Measurements from ENCODE around the gene TLR5. TPM values are rescaled to one million over a fixed set of nuclear protein-coding genes. Genes with fewer than 3 reads are reported as not detected.

Gene TLR5
- total RNA-seq, 6 donors from 2014 or later = 4.1 to 30.4 (median 14.8) TPM

- ATAC-seq (ENCODE audit: low FRiP score in 2 of 2) (no peak), DNase-seq (peak in 1 of 2 donors; percentile 41)
- Histone ChIP-seq H3K27me3 (no peaks in the 10 kb centered on the region), H3K9me3 (no peaks in the 10 kb centered on the region), H3K4me1 (peaks cover 18 to 36% (median 33%) of the 10 kb centered on the region in 4 donors), H3K4me3 (peak overlapping the region in 3 of 4 donors; percentile 49 to 65 (median 58)), H3K27ac (peak overlapping the region; percentile 63 to 86 (median 75)), H3K36me3 (no peaks in the 10 kb centered on the region)
- WGBS, 2 donors = 88 to 92% methylated on average over 10 to 11 of the region's 11 CpGs
- TF ChIP-seq POLR2A (IDR thresholded peaks at IDR 0.05) (no peak), CTCF (IDR thresholded peaks at IDR 0.05) (no peak), POLR2AphosphoS5 (IDR thresholded peaks at IDR 0.05) (no peak), EP300 (IDR thresholded peaks at IDR 0.05) (no peak)
Observed at GRCh38 chr1:223142269-223142668, 779 bp downstream of the TLR5 start.

- 59 to 61% methylated on average over 10 of the region's 10 CpGs for WGBS, 2 donors
- Histone ChIP-seq H3K27ac (peak overlapping the region in 2 of 4 donors; percentile 42 to 52), H3K36me3 (no peaks in the 10 kb centered on the region), H3K9me3 (no peaks in the 10 kb centered on the region), H3K4me3 (peak overlapping the region in 1 of 4 donors; percentile 3), H3K27me3 (no peaks in the 10 kb centered on the region), H3K4me1 (peaks cover 25 to 49% (median 45%) of the 10 kb centered on the region in 4 donors)
- no peak for TF ChIP-seq CTCF (IDR thresholded peaks at IDR 0.05)
- no peak for TF ChIP-seq POLR2AphosphoS5 (IDR thresholded peaks at IDR 0.05)
- no peak for TF ChIP-seq EP300 (IDR thresholded peaks at IDR 0.05)
- no peak for TF ChIP-seq POLR2A (IDR thresholded peaks at IDR 0.05)
- DNase-seq = no peak
- no peak for ATAC-seq (ENCODE audit: low FRiP score in 2 of 2)
Observed at GRCh38 chr1:223140611-223141405, 2.2 kb downstream of the TLR5 start.

GRCh38 chr1:223137455-223138085 is 5.5 kb downstream of the TLR5 start:
- peaks cover 36 to 62% (median 59%) of the 10 kb centered on the region in 4 donors for H3K4me1 ChIP-seq
- no peaks in the 10 kb centered on the region for H3K27me3 ChIP-seq
- H3K36me3 ChIP-seq = no peaks in the 10 kb centered on the region
- WGBS, 2 donors = 76 to 88% methylated on average over 2 of the region's 2 CpGs
- no peaks in the 10 kb centered on the region for H3K9me3 ChIP-seq
- peak; percentile 36 to 59 for ATAC-seq (ENCODE audit: low FRiP score in 2 of 2)
- TF ChIP-seq CTCF (IDR thresholded peaks at IDR 0.05) (no peak), POLR2AphosphoS5 (IDR thresholded peaks at IDR 0.05) (peak; percentile 24 to 76), EP300 (IDR thresholded peaks at IDR 0.05) (peak in 2 of 4 donors; percentile 10 to 74), POLR2A (IDR thresholded peaks at IDR 0.05) (peak in 1 of 4 donors; percentile 14)
- DNase-seq = peak in 1 of 2 donors; percentile 61
- H3K4me3 ChIP-seq = no peak overlapping the region
- H3K27ac ChIP-seq = peak overlapping the region in 2 of 4 donors; percentile 83 to 86

- DNase-seq = no peak
- Histone ChIP-seq H3K9me3 (no peaks in the 10 kb centered on the region), H3K36me3 (no peaks in the 10 kb centered on the region), H3K4me1 (peaks cover 27 to 52% (median 47%) of the 10 kb centered on the region in 4 donors), H3K27ac (peak overlapping the region; percentile 28 to 86 (median 78)), H3K27me3 (no peaks in the 10 kb centered on the region), H3K4me3 (no peak overlapping the region)
- no peak for ATAC-seq (ENCODE audit: low FRiP score in 2 of 2)
- TF ChIP-seq EP300 (IDR thresholded peaks at IDR 0.05) (no peak), CTCF (IDR thresholded peaks at IDR 0.05) (no peak), POLR2A (IDR thresholded peaks at IDR 0.05) (no peak), POLR2AphosphoS5 (IDR thresholded peaks at IDR 0.05) (no peak)
- WGBS, 2 donors = 50 to 53% methylated on average over 2 of the region's 2 CpGs
Observed at GRCh38 chr1:223136086-223136485, 7.0 kb downstream of the TLR5 start.

Measured in upper lobe of left lung (tissue), 6 donors.